GM19438 (cell line): ENCODE results near the gene SLC35A4.
"Not testable (repeated sequence)": the region's sequence is repeated elsewhere in the genome, so short reads cannot be mapped to it uniquely, and the experiment has no call there.

Experiments used
- ATAC-seq: cut with Tn5 transposase; IDR thresholded peaks from one replicate; pipeline ENCODE4 v1.9.1; 2021; ENCODE audit warnings: low read depth; ENCODE audit not compliant: unreplicated experiment

SLC35A4 gene

GRCh38 chr5:140579188-140579747 lies 14.6 kb downstream of the SLC35A4 start:
- not testable (repeated sequence) for ATAC-seq

GRCh38 chr5:140587495-140587894 lies 22.9 kb downstream of the SLC35A4 start:
- ATAC-seq, result no peak

- no peak for ATAC-seq
These were observed 23.9 kb downstream of the SLC35A4 start for GRCh38 chr5:140588311-140589070.

GRCh38 chr5:140590861-140591260 lies 26.2 kb downstream of the SLC35A4 start:
- ATAC-seq, result no peak

GRCh38 chr5:140591747-140592372 lies 27.2 kb downstream of the SLC35A4 start:
- ATAC-seq, result no peak

GRCh38 chr5:140593070-140593469 lies 28.4 kb downstream of the SLC35A4 start:
- ATAC-seq, result not testable (repeated sequence)

- ATAC-seq, result no peak
These were observed 29.5 kb downstream of the SLC35A4 start for GRCh38 chr5:140594169-140594568.

- ATAC-seq, result no peak
These were observed 31.1 kb downstream of the SLC35A4 start for GRCh38 chr5:140595538-140596300.

- ATAC-seq, result no peak
These were observed 31.7 kb downstream of the SLC35A4 start for GRCh38 chr5:140596321-140596741.

GRCh38 chr5:140598836-140599235 lies 34.2 kb downstream of the SLC35A4 start:
- ATAC-seq, result no peak

GRCh38 chr5:140600096-140600495 lies 35.5 kb downstream of the SLC35A4 start:
- ATAC-seq, result no peak

- no peak for ATAC-seq
These were observed 37.5 kb downstream of the SLC35A4 start for GRCh38 chr5:140602147-140602546.

- ATAC-seq, result not testable (repeated sequence)
These were observed 38.7 kb downstream of the SLC35A4 start for GRCh38 chr5:140603446-140603698.

- ATAC-seq, result no peak
These were observed 39.1 kb downstream of the SLC35A4 start for GRCh38 chr5:140603734-140604133.

GRCh38 chr5:140605879-140606278 lies 41.3 kb downstream of the SLC35A4 start:
- ATAC-seq, result no peak

GRCh38 chr5:140607031-140607430 lies 42.4 kb downstream of the SLC35A4 start:
- ATAC-seq, result no peak

- no peak for ATAC-seq
These were observed 44.1 kb downstream of the SLC35A4 start for GRCh38 chr5:140608722-140609121.

GRCh38 chr5:140609126-140609525 lies 44.5 kb downstream of the SLC35A4 start:
- no peak for ATAC-seq

GRCh38 chr5:140611020-140611521 lies 46.4 kb downstream of the SLC35A4 start:
- no peak for ATAC-seq
